Esophagus muscularis mucosa (tissue), 3 donors: ENCODE data around the gene PHF20.
"Not testable (repeated sequence)": the region's sequence is repeated elsewhere in the genome, so short reads cannot be mapped to it uniquely, and the experiment has no call there.

Experiments used
- CTCF ChIP-seq, 3 experiments: fragments of 200-600 bp in 2 of 3; fragments of 450-650 bp in 1 of 3; sonication (generic) in 2 of 3; IDR thresholded peaks; one replicate each; pipeline ENCODE4 v1.5.1; 2017 to 2019; ENCODE audit warnings: antibody characterized with exemption in 3 of 3, mild to moderate bottlenecking in 2 of 3, moderate library complexity in 1 of 3
- POLR2A ChIP-seq: fragments of 450-650 bp; IDR thresholded peaks from one replicate; pipeline ENCODE4 v1.6.1; 2017; ENCODE audit warnings: antibody characterized with exemption, moderate library complexity, mild to moderate bottlenecking, low read depth

GRCh38 chr20:35783811-35784210, 12.0 kb downstream of the PHF20 start:
- TF ChIP-seq CTCF (IDR thresholded peaks at IDR 0.05); POLR2A: not testable (repeated sequence)
